ENCODE data around the gene UBE2E3.

The UBE2E3 gene

GRCh38 chr2:181052523-181052891 is 72.1 kb downstream of the UBE2E3 start:
- no peaks in the 10 kb centered on the region for H4K20me1 ChIP-seq (ENCODE audit: insufficient read depth, low read length)
- H3K79me2 ChIP-seq (ENCODE audit: insufficient read depth, low read length), result peaks cover 3% of the 10 kb centered on the region
- DNase-seq, result no peak
- H3K27me3 ChIP-seq (ENCODE audit: insufficient read depth, low read length, poor library complexity), result no peaks in the 10 kb centered on the region
- no peak overlapping the region for H2AFZ ChIP-seq (ENCODE audit: low read depth, low read length)
- no peaks in the 10 kb centered on the region for H3K4me1 ChIP-seq (ENCODE audit: insufficient read depth, low read length)
- H3K4me3 ChIP-seq (ENCODE audit: low read depth in 1 of 2, low read length in 2 of 2), result no peak overlapping the region
- ATAC-seq (ENCODE audit: insufficient read depth, low read depth), result no peak
- H3K9ac ChIP-seq (ENCODE audit: low read depth, low read length), result no peak overlapping the region
- no peak overlapping the region for H3K4me2 ChIP-seq (ENCODE audit: insufficient read depth, low read length)
- H3K27ac ChIP-seq (ENCODE audit: low read length), result no peak overlapping the region
- H3K36me3 ChIP-seq (ENCODE audit: insufficient read depth, low read length), result no peaks in the 10 kb centered on the region
- H3K9me3 ChIP-seq (ENCODE audit: insufficient read depth, low read length, severe bottlenecking), result no peaks in the 10 kb centered on the region
- TF ChIP-seq CTCF (IDR thresholded peaks at IDR 0.05; ENCODE audit: borderline replicate concordance, extremely low read depth, low read length, poor library complexity, severe bottlenecking), result no peak
- TF ChIP-seq EZH2 (IDR thresholded peaks at IDR 0.05; ENCODE audit: borderline replicate concordance, low read depth, low read length, severe bottlenecking), result no peak

DNA sequence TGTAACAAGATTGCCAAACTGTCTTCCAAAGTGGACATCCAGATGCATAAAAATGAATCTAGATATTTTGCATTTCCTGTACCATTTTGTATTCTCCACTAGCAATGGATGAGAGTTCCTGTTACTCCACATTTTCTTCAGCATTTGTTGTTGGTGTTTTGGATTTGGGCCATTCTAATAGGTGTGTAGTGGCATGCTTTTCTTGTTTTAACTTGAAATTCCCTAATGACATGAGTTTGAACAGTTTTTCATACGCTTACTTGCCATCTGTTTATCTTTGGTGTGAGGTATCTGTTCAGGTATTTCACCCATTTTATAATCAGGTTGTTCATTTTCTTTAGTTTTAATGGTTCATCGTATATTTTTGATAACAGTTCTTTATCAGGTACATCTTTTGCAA is 73.9 kb downstream of the UBE2E3 start:
- DNase-seq, result no peak
- Histone ChIP-seq H2AFZ (ENCODE audit: low read depth, low read length) (no peak overlapping the region), H3K4me3 (ENCODE audit: low read depth in 1 of 2, low read length in 2 of 2) (no peak overlapping the region), H3K9ac (ENCODE audit: low read depth, low read length) (no peak overlapping the region), H3K4me2 (ENCODE audit: insufficient read depth, low read length) (no peak overlapping the region), H3K27me3 (ENCODE audit: insufficient read depth, low read length, poor library complexity) (no peaks in the 10 kb centered on the region), H4K20me1 (ENCODE audit: insufficient read depth, low read length) (no peaks in the 10 kb centered on the region), H3K9me3 (ENCODE audit: insufficient read depth, low read length, severe bottlenecking) (no peaks in the 10 kb centered on the region), H3K36me3 (ENCODE audit: insufficient read depth, low read length) (no peaks in the 10 kb centered on the region), H3K79me2 (ENCODE audit: insufficient read depth, low read length) (peaks cover 3% of the 10 kb centered on the region), H3K4me1 (ENCODE audit: insufficient read depth, low read length) (no peaks in the 10 kb centered on the region), H3K27ac (ENCODE audit: low read length) (no peak overlapping the region)
- TF ChIP-seq EZH2 (IDR thresholded peaks at IDR 0.05; ENCODE audit: borderline replicate concordance, low read depth, low read length, severe bottlenecking) (no peak), CTCF (IDR thresholded peaks at IDR 0.05; ENCODE audit: borderline replicate concordance, extremely low read depth, low read length, poor library complexity, severe bottlenecking) (no peak)
- no peak for ATAC-seq (ENCODE audit: insufficient read depth, low read depth)

DNA sequence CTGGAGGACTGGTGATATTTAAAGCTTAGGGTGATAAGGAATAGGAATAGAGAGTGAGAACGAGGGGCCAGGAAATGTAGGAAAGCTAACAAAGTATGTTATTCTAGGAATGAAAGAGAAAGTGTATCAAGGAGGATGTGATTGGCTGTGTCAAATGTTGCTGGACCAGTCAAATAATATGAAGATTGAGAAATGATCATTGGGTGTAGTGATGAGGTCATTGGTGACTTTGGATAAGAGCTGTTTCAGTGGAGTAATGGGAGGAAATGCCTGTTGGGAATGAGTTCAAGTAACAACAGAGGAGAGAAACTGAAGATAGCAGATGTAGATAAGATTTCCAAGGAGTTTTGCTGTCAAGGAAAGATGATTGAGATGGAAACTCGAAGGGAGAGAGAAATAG is 74.4 kb downstream of the UBE2E3 start:
- H3K4me1 ChIP-seq (ENCODE audit: insufficient read depth, low read length), result no peaks in the 10 kb centered on the region
- H3K4me3 ChIP-seq (ENCODE audit: low read depth in 1 of 2, low read length in 2 of 2), result no peak overlapping the region
- DNase-seq (no peak), ATAC-seq (ENCODE audit: insufficient read depth, low read depth) (no peak)
- H4K20me1 ChIP-seq (ENCODE audit: insufficient read depth, low read length), result no peaks in the 10 kb centered on the region
- no peaks in the 10 kb centered on the region for H3K36me3 ChIP-seq (ENCODE audit: insufficient read depth, low read length)
- TF ChIP-seq CTCF (IDR thresholded peaks at IDR 0.05; ENCODE audit: borderline replicate concordance, extremely low read depth, low read length, poor library complexity, severe bottlenecking) (no peak), EZH2 (IDR thresholded peaks at IDR 0.05; ENCODE audit: borderline replicate concordance, low read depth, low read length, severe bottlenecking) (no peak)
- no peaks in the 10 kb centered on the region for H3K9me3 ChIP-seq (ENCODE audit: insufficient read depth, low read length, severe bottlenecking)
- H3K4me2 ChIP-seq (ENCODE audit: insufficient read depth, low read length), result no peak overlapping the region
- H3K27me3 ChIP-seq (ENCODE audit: insufficient read depth, low read length, poor library complexity), result no peaks in the 10 kb centered on the region
- no peak overlapping the region for H2AFZ ChIP-seq (ENCODE audit: low read depth, low read length)
- peaks cover 3% of the 10 kb centered on the region for H3K79me2 ChIP-seq (ENCODE audit: insufficient read depth, low read length)
- no peak overlapping the region for H3K27ac ChIP-seq (ENCODE audit: low read length)
- no peak overlapping the region for H3K9ac ChIP-seq (ENCODE audit: low read depth, low read length)
